A673 (cell line): ENCODE data around the gene AJAP1.

Experiments used
- CTCF ChIP-seq: fragments of 300-800, 200-600 bp; sonication (generic); conservative IDR thresholded peaks from 2 replicates; pipeline ENCODE4 v1.5.1; 2017; ENCODE audit warnings: low read depth, mild to moderate bottlenecking, antibody characterized with exemption, low read length, moderate library complexity, mixed read lengths
- EZH2 ChIP-seq: fragments of 200-600 bp; sonication (generic); IDR thresholded peaks from 2 replicates; pipeline ENCODE4 v1.6.1; 2017; ENCODE audit warnings: borderline replicate concordance, low read depth, mild to moderate bottlenecking, mixed read lengths, antibody characterized with exemption, low read length; ENCODE audit not compliant: poor library complexity, severe bottlenecking

- no peak for TF ChIP-seq CTCF
- no peak for TF ChIP-seq EZH2
Measured at GRCh38 chr1:4647391-4647790, 7.0 kb upstream of the AJAP1 start.
